ENCODE results near the gene HEY2.

The HEY2 gene

DNA sequence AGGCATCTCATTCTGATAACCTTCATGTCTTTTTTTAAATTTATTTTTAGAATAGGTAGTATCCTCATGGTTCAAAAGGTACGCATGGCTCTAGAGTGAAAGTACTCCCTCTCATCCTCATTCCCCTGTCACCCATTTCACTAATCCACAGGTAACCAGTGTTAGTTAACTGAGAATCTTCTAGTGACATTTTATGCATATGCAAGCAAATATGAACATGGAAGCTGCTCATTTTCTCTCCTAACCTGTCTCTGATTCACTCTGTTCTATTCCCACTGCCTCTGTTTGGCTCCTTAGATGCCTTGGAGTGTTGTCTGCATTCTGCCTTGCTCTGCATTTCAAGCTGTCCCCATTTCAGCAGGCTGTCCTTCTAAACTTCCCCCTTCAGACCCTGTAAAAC is 45.9 kb downstream of the HEY2 start:
- TF ChIP-seq EZH2phosphoT487 (IDR thresholded peaks at IDR 0.05; ENCODE audit: borderline replicate concordance, low read length) = no peak
- TF ChIP-seq, protein P1, sequence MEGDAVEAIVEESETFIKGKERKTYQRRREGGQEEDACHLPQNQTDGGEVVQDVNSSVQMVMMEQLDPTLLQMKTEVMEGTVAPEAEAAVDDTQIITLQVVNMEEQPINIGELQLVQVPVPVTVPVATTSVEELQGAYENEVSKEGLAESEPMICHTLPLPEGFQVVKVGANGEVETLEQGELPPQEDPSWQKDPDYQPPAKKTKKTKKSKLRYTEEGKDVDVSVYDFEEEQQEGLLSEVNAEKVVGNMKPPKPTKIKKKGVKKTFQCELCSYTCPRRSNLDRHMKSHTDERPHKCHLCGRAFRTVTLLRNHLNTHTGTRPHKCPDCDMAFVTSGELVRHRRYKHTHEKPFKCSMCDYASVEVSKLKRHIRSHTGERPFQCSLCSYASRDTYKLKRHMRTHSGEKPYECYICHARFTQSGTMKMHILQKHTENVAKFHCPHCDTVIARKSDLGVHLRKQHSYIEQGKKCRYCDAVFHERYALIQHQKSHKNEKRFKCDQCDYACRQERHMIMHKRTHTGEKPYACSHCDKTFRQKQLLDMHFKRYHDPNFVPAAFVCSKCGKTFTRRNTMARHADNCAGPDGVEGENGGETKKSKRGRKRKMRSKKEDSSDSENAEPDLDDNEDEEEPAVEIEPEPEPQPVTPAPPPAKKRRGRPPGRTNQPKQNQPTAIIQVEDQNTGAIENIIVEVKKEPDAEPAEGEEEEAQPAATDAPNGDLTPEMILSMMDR (IDR thresholded peaks at IDR 0.05; ENCODE audit: low read depth, low read length, poor library complexity, severe bottlenecking) = no peak
- peaks cover 89% of the 10 kb centered on the region for H3K79me2 ChIP-seq (ENCODE audit: control insufficient read depth, low read length)
- peaks cover 29% of the 10 kb centered on the region for H3F3A ChIP-seq (ENCODE audit: control insufficient read depth, insufficient read depth)
- no peaks in the 10 kb centered on the region for H3K9me3 ChIP-seq (ENCODE audit: control insufficient read depth, insufficient read depth, low read length)
- H3K4me1 ChIP-seq (ENCODE audit: control insufficient read depth, low read length) = peaks cover 77% of the 10 kb centered on the region
- peak overlapping the region; percentile 93 for H3K27ac ChIP-seq (ENCODE audit: low read depth, low read length)
- H3K4me2 ChIP-seq (ENCODE audit: low read length) = peak overlapping the region; percentile 100
- H3K27me3 ChIP-seq (ENCODE audit: control insufficient read depth, low read length) = no peaks in the 10 kb centered on the region
- peaks cover 64% of the 10 kb centered on the region for H3K36me3 ChIP-seq (ENCODE audit: control insufficient read depth, low read length)
- H3K4me3 ChIP-seq (ENCODE audit: low read length) = peak overlapping the region; percentile 40
- no peaks in the 10 kb centered on the region for H4K20me1 ChIP-seq (ENCODE audit: control insufficient read depth, insufficient read depth, low read depth, low read length)
- H3K9me2 ChIP-seq (replicated peaks; ENCODE audit: control insufficient read depth, low read length) = no peaks in the 10 kb centered on the region

DNA sequence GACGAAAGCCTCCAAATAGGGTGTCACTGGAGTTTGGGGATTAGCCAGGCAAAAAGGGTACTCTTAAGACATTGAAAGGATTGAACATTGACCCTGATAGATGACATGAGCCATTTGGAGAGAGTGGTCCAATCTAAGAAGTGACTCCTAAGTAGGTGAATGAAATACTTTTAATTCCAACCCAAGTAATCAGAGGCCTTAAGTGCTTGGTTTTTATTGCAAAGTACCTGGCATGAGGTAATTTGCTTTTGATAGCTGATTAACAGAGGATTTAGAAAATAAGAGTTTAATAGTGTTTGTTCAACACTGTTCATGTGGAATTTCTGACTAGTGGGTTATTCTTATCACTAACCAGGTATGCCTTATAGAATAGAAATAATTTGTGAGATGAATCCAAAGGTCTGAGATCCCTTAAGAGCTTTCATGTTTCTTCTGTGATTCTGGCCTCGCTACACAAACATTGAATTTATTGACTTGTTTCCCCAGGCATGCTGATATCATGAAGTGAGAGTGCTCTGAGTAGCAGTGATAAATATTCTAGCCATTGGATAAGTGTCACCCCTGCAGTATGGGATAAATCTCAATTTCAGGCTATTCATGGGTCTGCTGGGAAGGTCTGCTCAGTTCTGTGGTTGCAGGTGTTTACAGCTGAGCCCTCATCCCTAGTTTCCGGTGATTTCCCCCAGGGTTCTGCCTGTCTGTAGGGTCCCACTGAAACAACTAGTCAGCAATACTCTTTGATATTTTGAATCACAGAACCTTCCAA is 47.9 kb downstream of the HEY2 start:
- H3K36me3 ChIP-seq (ENCODE audit: control insufficient read depth, low read length) = peaks cover 74% of the 10 kb centered on the region
- no peaks in the 10 kb centered on the region for H3K9me2 ChIP-seq (replicated peaks; ENCODE audit: control insufficient read depth, low read length)
- H3K4me2 ChIP-seq (ENCODE audit: low read length) = peak overlapping the region; percentile 100
- peaks cover 29% of the 10 kb centered on the region for H3F3A ChIP-seq (ENCODE audit: control insufficient read depth, insufficient read depth)
- H3K27ac ChIP-seq (ENCODE audit: low read depth, low read length) = peak overlapping the region; percentile 93
- no peaks in the 10 kb centered on the region for H3K27me3 ChIP-seq (ENCODE audit: control insufficient read depth, low read length)
- peaks cover 95% of the 10 kb centered on the region for H3K4me1 ChIP-seq (ENCODE audit: control insufficient read depth, low read length)
- H3K4me3 ChIP-seq (ENCODE audit: low read length) = peak overlapping the region; percentile 64
- H3K9me3 ChIP-seq (ENCODE audit: control insufficient read depth, insufficient read depth, low read length) = no peaks in the 10 kb centered on the region
- TF ChIP-seq, protein P1 (IDR thresholded peaks at IDR 0.05; ENCODE audit: low read depth, low read length, poor library complexity, severe bottlenecking) = no peak
- no peak for TF ChIP-seq EZH2phosphoT487 (IDR thresholded peaks at IDR 0.05; ENCODE audit: borderline replicate concordance, low read length)
- no peaks in the 10 kb centered on the region for H4K20me1 ChIP-seq (ENCODE audit: control insufficient read depth, insufficient read depth, low read depth, low read length)
- peaks cover 93% of the 10 kb centered on the region for H3K79me2 ChIP-seq (ENCODE audit: control insufficient read depth, low read length)

DNA sequence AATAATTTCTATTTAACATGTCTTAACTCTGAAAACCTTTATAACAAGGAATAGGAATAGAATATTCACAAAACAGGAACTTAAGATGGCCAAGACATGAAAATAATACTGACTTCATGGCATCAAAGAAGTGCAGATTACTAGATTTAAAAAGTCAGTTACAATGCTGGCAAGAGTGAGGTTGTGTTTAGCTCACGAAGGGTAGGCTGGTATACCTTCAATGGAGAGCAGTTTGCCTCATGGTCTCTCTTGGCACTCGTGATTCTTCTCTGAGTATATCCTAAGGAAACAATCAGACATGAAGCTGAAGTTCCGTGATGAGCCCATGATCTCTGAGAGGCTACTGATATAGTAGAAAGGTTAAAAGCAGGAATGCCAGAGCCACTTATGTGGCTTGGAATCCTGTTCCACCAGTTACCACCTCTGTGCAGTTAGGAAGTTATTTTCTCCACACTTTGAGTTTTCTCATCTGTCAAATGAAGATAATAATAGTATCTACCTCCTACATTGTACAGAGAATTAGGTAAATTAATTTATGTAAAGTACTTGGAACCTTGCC is 48.5 kb downstream of the HEY2 start:
- H3K79me2 ChIP-seq (ENCODE audit: control insufficient read depth, low read length) = peaks cover 93% of the 10 kb centered on the region

More for the DNA sequence above, 48.5 kb downstream of the HEY2 start:
- H3K9me2 ChIP-seq (replicated peaks; ENCODE audit: control insufficient read depth, low read length) = no peaks in the 10 kb centered on the region
- peak overlapping the region; percentile 64 for H3K4me3 ChIP-seq (ENCODE audit: low read length)
- no peak for TF ChIP-seq EZH2phosphoT487 (IDR thresholded peaks at IDR 0.05; ENCODE audit: borderline replicate concordance, low read length)
- TF ChIP-seq, protein P1 (IDR thresholded peaks at IDR 0.05; ENCODE audit: low read depth, low read length, poor library complexity, severe bottlenecking) = no peak
- H3F3A ChIP-seq (ENCODE audit: control insufficient read depth, insufficient read depth) = peaks cover 29% of the 10 kb centered on the region
- H3K4me1 ChIP-seq (ENCODE audit: control insufficient read depth, low read length) = peaks cover 95% of the 10 kb centered on the region
- no peaks in the 10 kb centered on the region for H4K20me1 ChIP-seq (ENCODE audit: control insufficient read depth, insufficient read depth, low read depth, low read length)
- peak overlapping the region; percentile 100 for H3K4me2 ChIP-seq (ENCODE audit: low read length)
- no peaks in the 10 kb centered on the region for H3K27me3 ChIP-seq (ENCODE audit: control insufficient read depth, low read length)
- H3K9me3 ChIP-seq (ENCODE audit: control insufficient read depth, insufficient read depth, low read length) = no peaks in the 10 kb centered on the region
- H3K27ac ChIP-seq (ENCODE audit: low read depth, low read length) = peak overlapping the region; percentile 93
- H3K36me3 ChIP-seq (ENCODE audit: control insufficient read depth, low read length) = peaks cover 75% of the 10 kb centered on the region
